Measurements from ENCODE around the gene RAB4B. TPM values are rescaled to one million over a fixed set of nuclear protein-coding genes. Genes with fewer than 3 reads are reported as not detected.

The RAB4B gene
- total RNA-seq, 1 donor from 2014 or later: 23.4 TPM

DNA sequence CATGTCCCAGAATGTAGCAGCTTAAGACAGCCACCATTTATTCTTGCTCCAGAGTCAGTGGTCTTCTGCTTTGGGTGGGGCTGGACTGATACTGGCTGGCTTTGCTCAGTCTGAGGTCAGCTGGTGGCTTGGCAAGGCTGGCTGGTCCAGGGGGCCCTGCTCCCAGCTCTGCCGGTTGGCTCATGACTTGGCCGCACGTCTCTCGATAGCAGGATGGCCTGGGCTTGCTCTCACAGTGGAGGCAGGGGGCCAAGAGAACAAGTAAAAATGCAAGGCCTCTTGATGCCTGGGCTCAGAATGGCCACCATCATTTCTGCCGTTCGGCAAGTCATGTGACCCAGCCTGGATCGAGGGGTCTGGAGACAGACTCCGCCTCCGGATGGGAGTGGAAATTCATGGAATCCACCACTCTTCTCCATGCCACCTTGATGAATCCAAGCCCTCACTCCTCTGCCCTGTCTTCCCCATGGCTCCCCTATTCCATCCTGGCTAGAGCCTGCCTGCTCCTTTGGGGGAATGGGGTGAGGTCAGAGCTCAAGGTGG, 40.9 kb upstream of the RAB4B start:
- no peaks in the 10 kb centered on the region for H3K4me1 Mint-ChIP-seq (ENCODE audit: low read depth)
- H3K4me3 Mint-ChIP-seq (ENCODE audit: unreplicated experiment): no peak overlapping the region
- H3K27ac Mint-ChIP-seq (ENCODE audit: unreplicated experiment): no peak overlapping the region
- no peaks in the 10 kb centered on the region for H3K27me3 Mint-ChIP-seq (ENCODE audit: low read depth)
- H3K9me3 Mint-ChIP-seq (ENCODE audit: low read depth): no peaks in the 10 kb centered on the region
- TF ChIP-seq, protein P1, sequence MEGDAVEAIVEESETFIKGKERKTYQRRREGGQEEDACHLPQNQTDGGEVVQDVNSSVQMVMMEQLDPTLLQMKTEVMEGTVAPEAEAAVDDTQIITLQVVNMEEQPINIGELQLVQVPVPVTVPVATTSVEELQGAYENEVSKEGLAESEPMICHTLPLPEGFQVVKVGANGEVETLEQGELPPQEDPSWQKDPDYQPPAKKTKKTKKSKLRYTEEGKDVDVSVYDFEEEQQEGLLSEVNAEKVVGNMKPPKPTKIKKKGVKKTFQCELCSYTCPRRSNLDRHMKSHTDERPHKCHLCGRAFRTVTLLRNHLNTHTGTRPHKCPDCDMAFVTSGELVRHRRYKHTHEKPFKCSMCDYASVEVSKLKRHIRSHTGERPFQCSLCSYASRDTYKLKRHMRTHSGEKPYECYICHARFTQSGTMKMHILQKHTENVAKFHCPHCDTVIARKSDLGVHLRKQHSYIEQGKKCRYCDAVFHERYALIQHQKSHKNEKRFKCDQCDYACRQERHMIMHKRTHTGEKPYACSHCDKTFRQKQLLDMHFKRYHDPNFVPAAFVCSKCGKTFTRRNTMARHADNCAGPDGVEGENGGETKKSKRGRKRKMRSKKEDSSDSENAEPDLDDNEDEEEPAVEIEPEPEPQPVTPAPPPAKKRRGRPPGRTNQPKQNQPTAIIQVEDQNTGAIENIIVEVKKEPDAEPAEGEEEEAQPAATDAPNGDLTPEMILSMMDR (IDR thresholded peaks at IDR 0.05): no peak
- DNase-seq (ENCODE audit: low spot score): no peak
- H3K36me3 Mint-ChIP-seq (ENCODE audit: low read depth): peaks cover 35% of the 10 kb centered on the region

DNA sequence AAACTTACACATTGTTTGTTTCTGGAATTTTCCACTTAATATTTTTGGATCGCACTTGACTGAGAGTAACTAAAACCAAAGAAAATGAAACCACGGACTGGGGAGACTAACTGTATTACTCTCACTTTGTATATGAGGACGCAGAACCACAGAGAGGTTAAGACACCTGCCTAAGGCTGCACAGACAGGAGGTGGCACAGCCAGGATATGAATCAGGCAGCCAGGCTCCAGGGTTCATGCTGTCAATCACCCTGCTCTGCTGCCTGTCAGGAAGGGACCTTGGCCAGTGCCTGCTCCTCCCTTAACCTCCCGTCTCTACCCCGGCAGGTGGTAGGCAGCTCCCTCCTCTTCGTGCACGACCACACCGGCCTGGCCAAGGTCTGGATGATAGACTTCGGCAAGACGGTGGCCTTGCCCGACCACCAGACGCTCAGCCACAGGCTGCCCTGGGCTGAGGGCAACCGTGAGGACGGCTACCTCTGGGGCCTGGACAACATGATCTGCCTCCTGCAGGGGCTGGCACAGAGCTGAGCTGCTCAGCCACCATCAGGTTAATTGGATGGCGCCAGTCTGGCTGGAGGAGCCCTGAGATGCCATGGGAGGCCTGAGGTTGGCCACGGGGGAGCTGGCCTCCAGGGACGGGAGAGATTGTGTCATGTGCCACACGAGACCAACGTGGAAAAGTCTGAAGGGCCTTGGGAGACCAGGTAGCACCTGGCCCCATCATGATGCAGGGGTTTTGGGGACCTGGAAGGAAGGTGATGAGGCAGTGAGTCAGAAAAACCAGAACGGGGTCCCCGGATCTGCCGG, 38.8 kb upstream of the RAB4B start:
- TF ChIP-seq, protein P1 (IDR thresholded peaks at IDR 0.05): no peak
- peaks cover 20% of the 10 kb centered on the region for H3K36me3 Mint-ChIP-seq (ENCODE audit: low read depth)
- no peaks in the 10 kb centered on the region for H3K4me1 Mint-ChIP-seq (ENCODE audit: low read depth)
- no peaks in the 10 kb centered on the region for H3K27me3 Mint-ChIP-seq (ENCODE audit: low read depth)
- no peak for DNase-seq (ENCODE audit: low spot score)
- H3K9me3 Mint-ChIP-seq (ENCODE audit: low read depth): no peaks in the 10 kb centered on the region
- no peak overlapping the region for H3K4me3 Mint-ChIP-seq (ENCODE audit: unreplicated experiment)
- H3K27ac Mint-ChIP-seq (ENCODE audit: unreplicated experiment): no peak overlapping the region

DNA sequence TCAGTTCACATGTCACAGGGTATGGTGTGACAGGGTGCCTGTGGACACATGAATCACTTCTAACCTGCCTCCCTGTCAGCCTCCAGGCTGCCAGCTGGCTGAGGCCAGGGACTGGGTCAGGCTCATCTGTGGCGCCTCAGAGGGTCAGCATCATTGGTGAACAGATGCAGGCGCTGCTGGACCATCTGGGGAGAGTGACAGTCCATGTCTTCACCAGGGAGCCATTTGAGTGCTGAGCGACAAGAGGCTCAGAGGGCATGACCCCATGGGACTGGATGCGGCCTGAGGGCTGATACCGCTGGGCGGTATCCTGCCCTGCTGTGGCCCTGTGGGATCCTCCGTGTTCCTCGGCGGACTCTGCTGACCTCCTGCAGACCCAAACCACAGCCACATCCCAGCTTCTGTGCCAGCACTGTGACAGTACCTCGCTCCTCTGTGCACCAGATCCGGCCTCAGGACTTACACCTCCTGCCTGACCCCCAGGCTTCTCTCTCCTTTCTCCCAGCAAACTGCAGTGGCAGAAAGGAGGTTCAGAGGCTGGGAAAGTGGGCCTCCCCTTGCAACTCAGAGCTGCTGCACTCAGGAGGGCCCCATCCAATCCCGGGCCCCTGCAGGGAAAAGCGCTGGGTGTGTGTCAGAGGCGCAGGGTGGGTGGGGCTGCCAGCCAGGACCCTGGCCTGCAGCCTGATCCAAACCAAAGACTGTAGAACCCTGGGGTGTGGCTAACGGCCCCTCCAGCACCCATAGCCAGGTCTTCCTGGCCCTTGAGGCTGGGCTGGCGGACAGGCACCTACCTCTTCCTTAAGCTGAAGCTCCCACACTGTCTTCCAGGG, 38.0 kb upstream of the RAB4B start:
- H3K4me1 Mint-ChIP-seq (ENCODE audit: low read depth): peaks cover 7% of the 10 kb centered on the region
- H3K9me3 Mint-ChIP-seq (ENCODE audit: low read depth): no peaks in the 10 kb centered on the region
- TF ChIP-seq, protein P1 (IDR thresholded peaks at IDR 0.05): no peak
- H3K27ac Mint-ChIP-seq (ENCODE audit: unreplicated experiment): no peak overlapping the region
- H3K4me3 Mint-ChIP-seq (ENCODE audit: unreplicated experiment): no peak overlapping the region
- H3K36me3 Mint-ChIP-seq (ENCODE audit: low read depth): peaks cover 17% of the 10 kb centered on the region
- DNase-seq (ENCODE audit: low spot score): no peak
- no peaks in the 10 kb centered on the region for H3K27me3 Mint-ChIP-seq (ENCODE audit: low read depth)

DNA sequence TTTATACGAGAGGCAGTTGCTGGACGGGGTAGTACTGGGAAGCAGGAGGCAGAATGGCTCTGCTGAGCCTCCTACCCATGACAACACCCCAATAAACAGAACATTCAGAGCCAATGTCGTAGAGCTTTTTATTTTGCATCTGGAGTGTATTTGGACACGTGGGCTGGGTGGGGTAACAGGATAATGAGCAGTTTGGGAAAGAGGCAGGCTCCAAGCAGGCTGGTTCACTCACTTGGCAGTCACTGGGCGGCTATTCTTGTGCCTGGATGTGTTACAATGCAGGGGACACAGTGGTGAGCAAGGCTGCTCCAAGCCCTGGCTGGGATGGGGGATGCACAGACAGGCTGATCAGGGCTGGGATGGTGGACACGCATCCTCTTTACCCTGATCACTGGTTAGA, 37.3 kb upstream of the RAB4B start:
- peaks cover 11% of the 10 kb centered on the region for H3K36me3 Mint-ChIP-seq (ENCODE audit: low read depth)
- H3K9me3 Mint-ChIP-seq (ENCODE audit: low read depth): no peaks in the 10 kb centered on the region
- TF ChIP-seq, protein P1 (IDR thresholded peaks at IDR 0.05): no peak
- no peak overlapping the region for H3K27ac Mint-ChIP-seq (ENCODE audit: unreplicated experiment)
- no peak overlapping the region for H3K4me3 Mint-ChIP-seq (ENCODE audit: unreplicated experiment)
- H3K4me1 Mint-ChIP-seq (ENCODE audit: low read depth): peaks cover 13% of the 10 kb centered on the region
- H3K27me3 Mint-ChIP-seq (ENCODE audit: low read depth): no peaks in the 10 kb centered on the region
- DNase-seq (ENCODE audit: low spot score): no peak
